ENCODE measurements around the gene TTL. TPM values are rescaled to one million over a fixed set of nuclear protein-coding genes. Genes with fewer than 3 reads are reported as not detected.

TTL gene
- total and polyA plus RNA-seq, 2 of the 13 experiments (the other 11 are each of a cell fraction or from before 2014, with no cell fraction given), result 19.0 to 59.8 TPM

GRCh38 chr2:112481050-112481527 is 867 bp upstream of the TTL start (continued):
- no peak; the same call in 1 of the 2 replicates for TF ChIP-seq HNF1B (CRISPR knock-in tag; IDR thresholded peaks at IDR 0.05)
- no peak; the same call in 1 of the 2 replicates for TF ChIP-seq ZNF160 (CRISPR knock-in tag; IDR thresholded peaks at IDR 0.05)
- TF ChIP-seq ZNF720 (CRISPR knock-in tag; IDR thresholded peaks at IDR 0.05), result no peak
- TF ChIP-seq SNAI1 (CRISPR knock-in tag; IDR thresholded peaks at IDR 0.05; ENCODE audit: borderline replicate concordance), result no peak
- TF ChIP-seq CENPT (CRISPR knock-in tag; IDR thresholded peaks at IDR 0.05; ENCODE audit: low read depth), result no peak
- TF ChIP-seq NPAS2 (CRISPR knock-in tag; IDR thresholded peaks at IDR 0.05; ENCODE audit: borderline replicate concordance), result no peak
- TF ChIP-seq ZFY (CRISPR knock-in tag; IDR thresholded peaks at IDR 0.05), result 0 out of 2 replicates have a peak, but pooled peaks have one; percentile 1
- TF ChIP-seq IKZF1 (IDR thresholded peaks at IDR 0.05), result no peak
- peak; percentile 59 for TF ChIP-seq FOXO1 (CRISPR knock-in tag; IDR thresholded peaks at IDR 0.05)
- TF ChIP-seq MTF2 (CRISPR knock-in tag; IDR thresholded peaks at IDR 0.05; ENCODE audit: borderline replicate concordance), result no peak
- TF ChIP-seq ZNF292 (CRISPR knock-in tag; IDR thresholded peaks at IDR 0.05; ENCODE audit: borderline replicate concordance, low read depth), result peak; percentile 92; the same call in 1 of the 2 replicates
- TF ChIP-seq MEIS1 (CRISPR knock-in tag; IDR thresholded peaks at IDR 0.05; ENCODE audit: borderline replicate concordance), result no peak; the same call in 1 of the 2 replicates
- TF ChIP-seq ZNF350 (CRISPR knock-in tag; IDR thresholded peaks at IDR 0.05; ENCODE audit: borderline replicate concordance, low read depth), result peak; percentile 91
- TF ChIP-seq ZNF446 (CRISPR knock-in tag; IDR thresholded peaks at IDR 0.05), result no peak
- peak; percentile 25; the same call in 1 of the 2 replicates for TF ChIP-seq RARA (CRISPR knock-in tag; IDR thresholded peaks at IDR 0.05)
- TF ChIP-seq BCL6 (CRISPR knock-in tag; IDR thresholded peaks at IDR 0.05), result no peak; the same call in 1 of the 2 replicates
- TF ChIP-seq, protein P1, sequence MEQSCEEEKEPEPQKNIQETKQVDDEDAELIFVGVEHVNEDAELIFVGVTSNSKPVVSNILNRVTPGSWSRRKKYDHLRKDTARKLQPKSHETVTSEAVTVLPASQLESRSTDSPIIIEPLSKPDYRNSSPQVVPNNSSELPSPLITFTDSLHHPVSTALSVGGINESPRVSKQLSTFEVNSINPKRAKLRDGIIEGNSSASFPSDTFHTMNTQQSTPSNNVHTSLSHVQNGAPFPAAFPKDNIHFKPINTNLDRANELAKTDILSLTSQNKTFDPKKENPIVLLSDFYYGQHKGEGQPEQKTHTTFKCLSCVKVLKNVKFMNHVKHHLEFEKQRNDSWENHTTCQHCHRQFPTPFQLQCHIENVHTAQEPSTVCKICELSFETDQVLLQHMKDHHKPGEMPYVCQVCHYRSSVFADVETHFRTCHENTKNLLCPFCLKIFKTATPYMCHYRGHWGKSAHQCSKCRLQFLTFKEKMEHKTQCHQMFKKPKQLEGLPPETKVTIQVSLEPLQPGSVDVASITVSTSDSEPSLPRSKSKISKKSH (CRISPR knock-in tag; IDR thresholded peaks at IDR 0.05; ENCODE audit: borderline replicate concordance), result no peak; the same call in 1 of the 2 replicates
- peak; percentile 26; the same call in 1 of the 2 replicates for TF ChIP-seq SMC3 (IDR thresholded peaks at IDR 0.05; ENCODE audit: low read length)
- peak; percentile 66; the same call in 1 of the 2 replicates for TF ChIP-seq PCBP1 (IDR thresholded peaks at IDR 0.05; ENCODE audit: borderline replicate concordance, low read depth, low read length)
- TF ChIP-seq, protein P2, sequence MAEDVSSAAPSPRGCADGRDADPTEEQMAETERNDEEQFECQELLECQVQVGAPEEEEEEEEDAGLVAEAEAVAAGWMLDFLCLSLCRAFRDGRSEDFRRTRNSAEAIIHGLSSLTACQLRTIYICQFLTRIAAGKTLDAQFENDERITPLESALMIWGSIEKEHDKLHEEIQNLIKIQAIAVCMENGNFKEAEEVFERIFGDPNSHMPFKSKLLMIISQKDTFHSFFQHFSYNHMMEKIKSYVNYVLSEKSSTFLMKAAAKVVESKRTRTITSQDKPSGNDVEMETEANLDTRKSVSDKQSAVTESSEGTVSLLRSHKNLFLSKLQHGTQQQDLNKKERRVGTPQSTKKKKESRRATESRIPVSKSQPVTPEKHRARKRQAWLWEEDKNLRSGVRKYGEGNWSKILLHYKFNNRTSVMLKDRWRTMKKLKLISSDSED (CRISPR knock-in tag; IDR thresholded peaks at IDR 0.05), result no peak
- peak; percentile 66; the same call in 1 of the 2 replicates for TF ChIP-seq CBFB (CRISPR knock-in tag; IDR thresholded peaks at IDR 0.05)
- TF ChIP-seq ZSCAN22 (CRISPR knock-in tag; IDR thresholded peaks at IDR 0.05), result no peak
- TF ChIP-seq EHMT2 (IDR thresholded peaks at IDR 0.05; ENCODE audit: borderline replicate concordance, low read depth, low read length), result no peak
- TF ChIP-seq NFKB2 (CRISPR knock-in tag; IDR thresholded peaks at IDR 0.05; ENCODE audit: borderline replicate concordance), result peak; percentile 70; the same call in 1 of the 2 replicates
- TF ChIP-seq, protein P3, sequence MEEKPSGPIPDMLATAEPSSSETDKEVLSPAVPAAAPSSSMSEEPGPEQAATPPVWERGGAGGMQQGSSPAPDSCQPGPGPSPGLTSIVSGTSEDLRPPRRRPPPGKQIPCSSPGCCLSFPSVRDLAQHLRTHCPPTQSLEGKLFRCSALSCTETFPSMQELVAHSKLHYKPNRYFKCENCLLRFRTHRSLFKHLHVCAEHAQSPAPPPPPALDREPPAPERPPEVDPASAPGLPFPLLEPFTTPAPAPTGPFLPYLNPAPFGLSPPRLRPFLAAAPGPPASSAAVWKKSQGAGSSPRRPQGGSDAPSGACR (CRISPR knock-in tag; IDR thresholded peaks at IDR 0.05), result no peak
- no peak for TF ChIP-seq ATF3 (CRISPR knock-in tag; IDR thresholded peaks at IDR 0.05)
